ENCODE results near the gene TNFRSF19.

DNA sequence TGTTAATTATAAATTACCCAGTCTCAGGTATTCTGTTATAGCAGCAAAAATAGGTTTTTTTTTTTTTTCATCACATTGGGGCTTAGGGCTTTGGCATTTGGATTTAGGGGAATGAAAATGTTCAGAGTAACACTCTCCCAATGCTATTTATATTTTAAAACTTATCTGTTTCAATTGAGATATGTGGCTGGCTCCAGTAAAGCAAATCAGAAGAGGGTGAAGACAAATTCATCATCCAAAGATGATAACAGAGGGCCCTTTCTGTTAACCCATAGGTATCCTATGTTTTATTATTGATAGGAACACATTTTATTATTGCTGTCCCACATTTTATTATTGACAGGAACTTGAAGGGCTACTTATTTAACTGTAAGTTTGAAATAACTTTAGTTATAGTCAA is 20.5 kb upstream of the TNFRSF19 start:
- TF ChIP-seq, protein P1, sequence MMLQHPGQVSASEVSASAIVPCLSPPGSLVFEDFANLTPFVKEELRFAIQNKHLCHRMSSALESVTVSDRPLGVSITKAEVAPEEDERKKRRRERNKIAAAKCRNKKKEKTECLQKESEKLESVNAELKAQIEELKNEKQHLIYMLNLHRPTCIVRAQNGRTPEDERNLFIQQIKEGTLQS (IDR thresholded peaks at IDR 0.05; ENCODE audit: borderline replicate concordance, extremely low read depth, low read depth, low read length): no peak
- TF ChIP-seq BRCA1 (IDR thresholded peaks at IDR 0.05; ENCODE audit: low read depth, low read length) (no peak), CTCF (IDR thresholded peaks at IDR 0.05 in 2 of 3, conservative IDR thresholded peaks at IDR 0.05 in 1 of 3; ENCODE audit: control insufficient read depth in 2 of 3, extremely low read depth in 1 of 3, insufficient read depth in 1 of 3, low read depth in 3 of 3, low read length in 3 of 3) (no peak), NFIC (IDR thresholded peaks at IDR 0.05; ENCODE audit: low read depth, low read length) (no peak), WRNIP1 (IDR thresholded peaks at IDR 0.05; ENCODE audit: borderline replicate concordance, low read depth, low read length) (no peak)

Measured in GM12878 (cell line).